Esophagus squamous epithelium (tissue), 4 donors: Measurements from ENCODE around the gene HSD17B3.

ENCODE experiments used
- POLR2A ChIP-seq, 4 donors: fragments of 450-650 bp; IDR thresholded peaks; one replicate each; pipeline ENCODE4 v1.6.1; 2017; ENCODE audit warnings: antibody characterized with exemption in 4 of 4, mild to moderate bottlenecking in 4 of 4, moderate library complexity in 3 of 4
- TF ChIP-seq, protein P1 (sequence below), 6 experiments: fragments of 450-650 bp in 4 of 6; fragments of 200-600 bp in 2 of 6; sonication (generic) in 2 of 6; IDR thresholded peaks; one replicate each; pipeline ENCODE4 v1.5.1; 2016 to 2019; ENCODE audit warnings: antibody characterized with exemption in 6 of 6, mild to moderate bottlenecking in 4 of 6, moderate library complexity in 4 of 6

DNA sequence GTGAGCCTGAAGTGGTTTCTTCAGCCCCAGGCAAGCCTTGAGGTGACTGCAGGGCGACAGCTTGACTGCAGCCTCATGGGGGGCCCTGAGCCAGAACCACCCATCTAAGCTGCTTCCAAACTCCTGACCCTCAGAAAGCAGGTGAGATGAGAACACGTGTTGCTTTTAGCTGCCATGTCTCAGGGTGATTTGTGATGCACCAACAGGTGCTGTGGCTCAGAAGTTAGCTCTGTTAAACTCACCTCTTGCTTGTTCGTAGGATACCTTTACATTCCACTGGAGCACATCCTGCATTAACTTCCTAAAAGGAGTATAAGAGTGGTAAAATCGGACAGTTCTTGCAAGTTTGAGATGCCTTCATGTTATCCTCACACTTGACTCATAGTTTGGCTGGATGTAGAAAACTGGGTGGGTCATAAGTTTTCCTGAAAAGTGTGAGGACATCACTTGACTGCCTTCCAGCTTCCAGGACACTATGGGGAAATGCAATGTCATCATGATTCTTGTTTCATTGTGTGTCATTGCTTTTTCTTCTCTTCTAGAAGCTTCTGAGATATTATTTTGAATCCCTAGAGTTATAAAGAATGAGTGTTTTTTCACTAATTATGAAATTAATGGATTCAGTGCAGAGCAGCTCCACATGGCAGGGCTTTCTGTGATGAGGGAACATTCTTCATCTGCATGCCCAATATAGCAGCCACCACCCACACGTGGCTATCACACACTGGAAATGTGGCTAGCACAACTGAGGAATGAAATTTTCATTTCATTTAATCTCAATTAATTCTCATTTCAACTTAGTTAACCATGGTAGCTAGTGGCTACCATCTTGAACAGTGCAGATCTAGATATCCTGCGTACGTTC is 92.3 kb downstream of the HSD17B3 start:
- TF ChIP-seq, protein P1, sequence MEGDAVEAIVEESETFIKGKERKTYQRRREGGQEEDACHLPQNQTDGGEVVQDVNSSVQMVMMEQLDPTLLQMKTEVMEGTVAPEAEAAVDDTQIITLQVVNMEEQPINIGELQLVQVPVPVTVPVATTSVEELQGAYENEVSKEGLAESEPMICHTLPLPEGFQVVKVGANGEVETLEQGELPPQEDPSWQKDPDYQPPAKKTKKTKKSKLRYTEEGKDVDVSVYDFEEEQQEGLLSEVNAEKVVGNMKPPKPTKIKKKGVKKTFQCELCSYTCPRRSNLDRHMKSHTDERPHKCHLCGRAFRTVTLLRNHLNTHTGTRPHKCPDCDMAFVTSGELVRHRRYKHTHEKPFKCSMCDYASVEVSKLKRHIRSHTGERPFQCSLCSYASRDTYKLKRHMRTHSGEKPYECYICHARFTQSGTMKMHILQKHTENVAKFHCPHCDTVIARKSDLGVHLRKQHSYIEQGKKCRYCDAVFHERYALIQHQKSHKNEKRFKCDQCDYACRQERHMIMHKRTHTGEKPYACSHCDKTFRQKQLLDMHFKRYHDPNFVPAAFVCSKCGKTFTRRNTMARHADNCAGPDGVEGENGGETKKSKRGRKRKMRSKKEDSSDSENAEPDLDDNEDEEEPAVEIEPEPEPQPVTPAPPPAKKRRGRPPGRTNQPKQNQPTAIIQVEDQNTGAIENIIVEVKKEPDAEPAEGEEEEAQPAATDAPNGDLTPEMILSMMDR (IDR thresholded peaks at IDR 0.05) = no peak
- TF ChIP-seq POLR2A (IDR thresholded peaks at IDR 0.05) = no peak
